HepG2 (cell line): ENCODE measurements around the gene DLST. TPM values are rescaled to one million over a fixed set of nuclear protein-coding genes. Genes with fewer than 3 reads are reported as not detected.

Experiments used
- ATF7 ChIP-seq, 2 experiments: fragments of 450-650 bp in 1 of 2; sonication (generic) in 1 of 2; formaldehyde crosslinking in 1 of 2; IDR thresholded peaks; 2 replicates each; pipeline versions ENCODE4 v1.4.0 to v1.6.1; 2016 to 2020; ENCODE audit warnings: antibody characterized with exemption in 1 of 2, mild to moderate bottlenecking in 1 of 2, missing genetic modification reagents in 1 of 2
- BRD4 ChIP-seq: sonication (generic); formaldehyde crosslinking; IDR thresholded peaks from 2 replicates; pipeline ENCODE4 v1.4.0; 2020; ENCODE audit warnings: missing genetic modification reagents
- DR1 ChIP-seq: sonication (generic); formaldehyde crosslinking; IDR thresholded peaks from 2 replicates; pipeline ENCODE4 v1.8.0; 2021; ENCODE audit warnings: mild to moderate bottlenecking, missing genetic modification reagents, inconsistent platforms
- EEA1 ChIP-seq: sonication (generic); formaldehyde crosslinking; IDR thresholded peaks from 2 replicates; pipeline ENCODE4 v1.5.1; 2020; ENCODE audit warnings: mild to moderate bottlenecking, missing genetic modification reagents, borderline replicate concordance
- MATR3 ChIP-seq: sonication (generic); formaldehyde crosslinking; IDR thresholded peaks from 2 replicates; pipeline ENCODE4 v1.4.0; 2020; ENCODE audit warnings: missing genetic modification reagents
- RAD21 ChIP-seq: fragments of 450-650 bp; formaldehyde crosslinking; IDR thresholded peaks from 2 replicates; pipeline ENCODE4 v1.5.0; 2020; ENCODE audit warnings: mild to moderate bottlenecking
- SCMH1 ChIP-seq: sonication (generic); formaldehyde crosslinking; IDR thresholded peaks from 2 replicates; pipeline ENCODE4 v1.9.0; 2021; ENCODE audit warnings: missing genetic modification reagents, mild to moderate bottlenecking, borderline replicate concordance
- SIX1 ChIP-seq: sonication (generic); formaldehyde crosslinking; IDR thresholded peaks from 2 replicates; pipeline ENCODE4 v1.4.0; 2020; ENCODE audit warnings: missing genetic modification reagents, borderline replicate concordance
- SNAPC2 ChIP-seq: sonication (generic); formaldehyde crosslinking; IDR thresholded peaks from 2 replicates; pipeline ENCODE4 v1.8.1; 2022; ENCODE audit warnings: mild to moderate bottlenecking, missing genetic modification reagents
- SNAPC4 ChIP-seq: sonication (generic); formaldehyde crosslinking; IDR thresholded peaks from 2 replicates; pipeline ENCODE4 v1.4.0; 2020; ENCODE audit warnings: mild to moderate bottlenecking, missing genetic modification reagents
- SYNCRIP ChIP-seq: fragments of 200-400 bp; formaldehyde crosslinking; IDR thresholded peaks from 2 replicates; pipeline ENCODE4 v1.6.1; 2018; ENCODE audit warnings: mild to moderate bottlenecking, low read depth, low read length; ENCODE audit not compliant: insufficient read depth
- ZNF180 ChIP-seq: sonication (generic); formaldehyde crosslinking; IDR thresholded peaks from 2 replicates; pipeline ENCODE4 v1.4.0; 2020; ENCODE audit warnings: low read depth, missing genetic modification reagents, borderline replicate concordance
- ZNF205 ChIP-seq: IDR thresholded peaks from 2 replicates; pipeline ENCODE4 v1.6.1; 2018; ENCODE audit warnings: missing biosample characterization, missing genetic modification reagents
- ZNF276 ChIP-seq: sonication (generic); formaldehyde crosslinking; IDR thresholded peaks from 2 replicates; pipeline ENCODE4 v1.4.0; 2020; ENCODE audit warnings: mild to moderate bottlenecking, low read depth, missing genetic modification reagents
- ZNF547 ChIP-seq: sonication (generic); formaldehyde crosslinking; IDR thresholded peaks from 2 replicates; pipeline ENCODE4 v1.5.1; 2020; ENCODE audit warnings: mild to moderate bottlenecking, missing genetic modification reagents
- ZNF609 ChIP-seq: sonication (generic); formaldehyde crosslinking; IDR thresholded peaks from 2 replicates; pipeline ENCODE4 v1.4.0; 2020; ENCODE audit warnings: mild to moderate bottlenecking, missing genetic modification reagents, borderline replicate concordance
- ZNF674 ChIP-seq: sonication (generic); formaldehyde crosslinking; IDR thresholded peaks from 2 replicates; pipeline ENCODE4 v1.5.0; 2020; ENCODE audit warnings: low read depth, mild to moderate bottlenecking, missing genetic modification reagents
- ZZZ3 ChIP-seq: sonication (generic); formaldehyde crosslinking; IDR thresholded peaks from 2 replicates; pipeline ENCODE4 v1.4.0; 2020; ENCODE audit warnings: missing genetic modification reagents, mild to moderate bottlenecking, borderline replicate concordance
- polyA plus RNA-seq, 8 experiments: library from polyadenylated mRNA; depleted of rRNA in 3 of 8; stranded (reverse) in 7 of 8; unstranded in 1 of 8; fragments of >200 nt; fragmentation: Illumina TruSeq in 4 of 8; extraction: Trizol in 4 of 8; gene quantifications; 2 replicates each; pipeline versions ENCODE4 v1.2.1 to v1.2.3, GENCODE V29; 2011 to 2016; ENCODE audit warnings: low read depth in 4 of 8, missing spikeins in 1 of 8, mixed read lengths in 1 of 8; ENCODE audit not compliant: insufficient read depth in 1 of 8
- total RNA-seq, 5 experiments: library from RNA; depleted of rRNA; stranded (reverse); fragments of >200 nt; fragmentation: Illumina TruSeq; extraction: Trizol; gene quantifications; 2 replicates each; pipeline ENCODE4 v1.2.3, GENCODE V29; 2016; ENCODE audit warnings: low read depth in 1 of 5

The DLST gene
- total and polyA plus RNA-seq, 2 of the 13 experiments (the other 11 are each of a cell fraction or from before 2014, with no cell fraction given), result 56.5 to 94.3 TPM

DNA sequence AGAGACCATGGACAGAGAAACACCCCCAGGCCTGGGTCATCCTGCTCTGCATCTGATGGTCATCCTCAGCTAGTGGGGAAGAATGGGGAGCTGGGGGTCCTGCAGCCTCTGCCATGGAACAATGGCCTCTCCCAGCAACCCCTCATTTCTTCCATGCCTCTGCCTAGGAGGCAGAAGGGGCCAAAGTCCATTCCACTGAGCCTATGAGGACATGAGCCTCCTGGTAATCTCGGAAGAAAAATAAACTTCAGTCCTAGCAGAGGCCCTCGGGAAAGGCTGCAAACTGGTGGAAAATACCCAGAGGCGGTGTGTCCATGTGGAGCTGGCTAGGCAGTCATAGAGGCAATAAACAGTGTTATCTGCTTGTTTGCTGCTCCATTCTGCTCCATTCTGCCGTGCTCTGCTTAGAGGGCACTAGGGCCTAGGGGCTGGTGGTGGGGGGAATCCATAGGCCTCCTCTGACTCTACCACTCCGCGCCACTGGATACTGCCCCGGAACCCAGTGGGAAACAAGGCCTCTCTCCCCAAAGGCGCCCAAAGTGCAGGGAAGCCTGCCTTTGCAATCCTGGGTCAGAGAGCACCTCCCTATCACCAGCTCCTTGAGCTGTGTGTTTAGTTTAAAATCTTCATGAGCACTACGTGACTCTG, 69.2 kb downstream of the DLST start (continued):
- TF ChIP-seq SNAPC4, result no peak
- no peak for TF ChIP-seq EEA1 (CRISPR knock-in tag)
- TF ChIP-seq SYNCRIP, result no peak
- TF ChIP-seq ZZZ3 (CRISPR knock-in tag), result no peak
- TF ChIP-seq SNAPC2 (CRISPR knock-in tag), result no peak
- TF ChIP-seq ZNF674, result no peak
- TF ChIP-seq MATR3 (CRISPR knock-in tag), result no peak
- no peak for TF ChIP-seq ZNF180 (CRISPR knock-in tag)
- TF ChIP-seq ZNF205 (CRISPR knock-in tag), result no peak
- TF ChIP-seq ZNF276, result no peak
- TF ChIP-seq DR1 (CRISPR knock-in tag), result no peak
- TF ChIP-seq ZNF547, result 0 out of 2 replicates have a peak, but pooled peaks have one; percentile 24
- no peak for TF ChIP-seq ATF7 (IDR thresholded peaks at IDR 0.05)
- TF ChIP-seq ATF7 (CRISPR knock-in tag; IDR thresholded peaks at IDR 0.05), result no peak
- TF ChIP-seq SCMH1 (CRISPR knock-in tag), result no peak
- no peak for TF ChIP-seq SIX1 (CRISPR knock-in tag)
- TF ChIP-seq ZNF609, result no peak
- no peak for TF ChIP-seq RAD21 (CRISPR knock-in tag)
- no peak; the same call in 1 of the 2 replicates for TF ChIP-seq BRD4 (CRISPR knock-in tag)
